Measurements from ENCODE around the gene RS1.

The RS1 gene

GRCh38 chrX:18654875-18655836, 16.8 kb downstream of the RS1 start:
- TF ChIP-seq, protein P1, sequence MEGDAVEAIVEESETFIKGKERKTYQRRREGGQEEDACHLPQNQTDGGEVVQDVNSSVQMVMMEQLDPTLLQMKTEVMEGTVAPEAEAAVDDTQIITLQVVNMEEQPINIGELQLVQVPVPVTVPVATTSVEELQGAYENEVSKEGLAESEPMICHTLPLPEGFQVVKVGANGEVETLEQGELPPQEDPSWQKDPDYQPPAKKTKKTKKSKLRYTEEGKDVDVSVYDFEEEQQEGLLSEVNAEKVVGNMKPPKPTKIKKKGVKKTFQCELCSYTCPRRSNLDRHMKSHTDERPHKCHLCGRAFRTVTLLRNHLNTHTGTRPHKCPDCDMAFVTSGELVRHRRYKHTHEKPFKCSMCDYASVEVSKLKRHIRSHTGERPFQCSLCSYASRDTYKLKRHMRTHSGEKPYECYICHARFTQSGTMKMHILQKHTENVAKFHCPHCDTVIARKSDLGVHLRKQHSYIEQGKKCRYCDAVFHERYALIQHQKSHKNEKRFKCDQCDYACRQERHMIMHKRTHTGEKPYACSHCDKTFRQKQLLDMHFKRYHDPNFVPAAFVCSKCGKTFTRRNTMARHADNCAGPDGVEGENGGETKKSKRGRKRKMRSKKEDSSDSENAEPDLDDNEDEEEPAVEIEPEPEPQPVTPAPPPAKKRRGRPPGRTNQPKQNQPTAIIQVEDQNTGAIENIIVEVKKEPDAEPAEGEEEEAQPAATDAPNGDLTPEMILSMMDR (IDR thresholded peaks at IDR 0.05) = no peak
- H3K9me3 ChIP-seq (ENCODE audit: control insufficient read depth, low read length) = no peaks in the 10 kb centered on the region
- no peaks in the 10 kb centered on the region for H3K79me2 ChIP-seq
- no peak overlapping the region for H3K9ac ChIP-seq
- H3K27me3 ChIP-seq (ENCODE audit: control insufficient read depth, insufficient read depth, low read length) = no peaks in the 10 kb centered on the region
- H3K4me1 ChIP-seq = no peaks in the 10 kb centered on the region
- no peak overlapping the region for H3K4me2 ChIP-seq (ENCODE audit: low read length)
- no peak overlapping the region for H3K4me3 ChIP-seq (ENCODE audit: low read depth, low read length)
- H3K36me3 ChIP-seq (ENCODE audit: control insufficient read depth, insufficient read depth, low read length) = no peaks in the 10 kb centered on the region
- H2AFZ ChIP-seq = no peak overlapping the region
- H3K27ac ChIP-seq = no peak overlapping the region

GRCh38 chrX:18652636-18653035, 19.3 kb downstream of the RS1 start:
- Histone ChIP-seq H3K79me2 (no peaks in the 10 kb centered on the region), H2AFZ (no peak overlapping the region), H3K9me3 (ENCODE audit: control insufficient read depth, low read length) (no peaks in the 10 kb centered on the region), H3K4me2 (ENCODE audit: low read length) (no peak overlapping the region), H3K27ac (no peak overlapping the region), H3K9ac (no peak overlapping the region), H3K36me3 (ENCODE audit: control insufficient read depth, insufficient read depth, low read length) (no peaks in the 10 kb centered on the region), H3K4me3 (ENCODE audit: low read depth, low read length) (no peak overlapping the region), H3K27me3 (ENCODE audit: control insufficient read depth, insufficient read depth, low read length) (no peaks in the 10 kb centered on the region), H3K4me1 (no peaks in the 10 kb centered on the region)
- TF ChIP-seq, protein P1 (IDR thresholded peaks at IDR 0.05) = no peak

DNA sequence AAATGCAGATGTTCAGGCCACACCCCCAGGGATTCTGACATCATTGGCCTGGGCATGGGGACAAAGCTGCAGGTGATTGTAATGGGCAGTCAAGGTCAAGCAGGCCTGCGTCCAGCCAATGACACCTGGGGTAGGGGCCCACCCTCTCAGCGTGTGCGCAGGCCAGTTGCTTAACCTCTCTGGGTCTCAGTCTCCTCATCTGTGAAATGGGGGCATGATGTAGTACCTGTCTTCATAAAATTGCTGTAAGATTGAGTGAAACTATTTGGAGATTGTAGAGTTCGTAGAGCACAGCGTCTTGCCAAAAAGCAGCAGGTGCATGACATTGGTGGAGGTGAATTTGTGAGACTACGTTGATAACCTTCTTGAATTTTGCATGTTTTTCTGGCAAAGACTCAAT, 21.2 kb downstream of the RS1 start:
- Histone ChIP-seq H3K9me3 (ENCODE audit: control insufficient read depth, low read length) (no peaks in the 10 kb centered on the region), H3K4me3 (ENCODE audit: low read depth, low read length) (no peak overlapping the region), H3K79me2 (no peaks in the 10 kb centered on the region), H3K4me1 (no peaks in the 10 kb centered on the region), H2AFZ (no peak overlapping the region), H3K36me3 (ENCODE audit: control insufficient read depth, insufficient read depth, low read length) (no peaks in the 10 kb centered on the region), H3K9ac (no peak overlapping the region), H3K4me2 (ENCODE audit: low read length) (no peak overlapping the region), H3K27me3 (ENCODE audit: control insufficient read depth, insufficient read depth, low read length) (no peaks in the 10 kb centered on the region), H3K27ac (no peak overlapping the region)
- TF ChIP-seq, protein P1 (IDR thresholded peaks at IDR 0.05) = no peak

GRCh38 chrX:18649498-18649951, 22.4 kb downstream of the RS1 start:
- Histone ChIP-seq H3K27ac (no peak overlapping the region), H3K4me1 (no peaks in the 10 kb centered on the region), H3K27me3 (ENCODE audit: control insufficient read depth, insufficient read depth, low read length) (no peaks in the 10 kb centered on the region), H3K9me3 (ENCODE audit: control insufficient read depth, low read length) (no peaks in the 10 kb centered on the region), H2AFZ (no peak overlapping the region), H3K79me2 (no peaks in the 10 kb centered on the region), H3K9ac (no peak overlapping the region), H3K4me3 (ENCODE audit: low read depth, low read length) (no peak overlapping the region), H3K36me3 (ENCODE audit: control insufficient read depth, insufficient read depth, low read length) (no peaks in the 10 kb centered on the region), H3K4me2 (ENCODE audit: low read length) (no peak overlapping the region)
- TF ChIP-seq, protein P1 (IDR thresholded peaks at IDR 0.05) = no peak
